HEK293 (cell line): ENCODE results near the gene APC2.

Experiments used
- GLIS2 ChIP-seq: fragments of 450-650 bp; formaldehyde crosslinking; IDR thresholded peaks from 2 replicates; pipeline ENCODE4 v1.5.1; 2016; ENCODE audit warnings: missing biosample characterization, missing genetic modification characterization
- KLF1 ChIP-seq: fragments of 450-650 bp; formaldehyde crosslinking; IDR thresholded peaks from 2 replicates; pipeline ENCODE4 v1.5.1; 2016; ENCODE audit warnings: missing biosample characterization, missing genetic modification characterization
- MZF1 ChIP-seq: fragments of 450-650 bp; formaldehyde crosslinking; IDR thresholded peaks from 2 replicates; pipeline ENCODE4 v1.5.1; 2017; ENCODE audit warnings: missing biosample characterization, missing genetic modification characterization, borderline replicate concordance
- TCF7L2 ChIP-seq: IDR thresholded peaks from 2 replicates; pipeline ENCODE4 v1.6.1; 2011; ENCODE audit warnings: low read depth, mild to moderate bottlenecking, inconsistent platforms, low read length, moderate library complexity, borderline replicate concordance
- ZBTB1 ChIP-seq: fragments of 450-650 bp; formaldehyde crosslinking; IDR thresholded peaks from 2 replicates; pipeline ENCODE4 v1.5.1; 2016; ENCODE audit warnings: missing biosample characterization, missing genetic modification characterization
- ZBTB8A ChIP-seq: fragments of 450-650 bp; formaldehyde crosslinking; IDR thresholded peaks from 2 replicates; pipeline ENCODE4 v1.5.1; 2016; ENCODE audit warnings: missing biosample characterization, missing genetic modification characterization
- ZFP3 ChIP-seq: fragments of 450-650 bp; formaldehyde crosslinking; IDR thresholded peaks from 2 replicates; pipeline ENCODE4 v1.5.1; 2016; ENCODE audit warnings: low read depth, missing biosample characterization, missing genetic modification characterization
- ZFP69B ChIP-seq: fragments of 450-650 bp; formaldehyde crosslinking; IDR thresholded peaks from 2 replicates; pipeline ENCODE4 v1.5.1; 2016; ENCODE audit warnings: missing biosample characterization, missing genetic modification characterization
- ZNF175 ChIP-seq: fragments of 450-650 bp; formaldehyde crosslinking; IDR thresholded peaks from 2 replicates; pipeline ENCODE4 v1.5.1; 2016; ENCODE audit warnings: missing biosample characterization, missing genetic modification characterization
- ZNF184 ChIP-seq: fragments of 450-650 bp; IDR thresholded peaks from 2 replicates; pipeline ENCODE4 v1.5.1; 2018; ENCODE audit warnings: missing biosample characterization, mild to moderate bottlenecking, missing genetic modification characterization
- ZNF350 ChIP-seq: fragments of 450-650 bp; formaldehyde crosslinking; IDR thresholded peaks from 2 replicates; pipeline ENCODE4 v1.5.0; 2017; ENCODE audit warnings: missing biosample characterization, mild to moderate bottlenecking, missing genetic modification characterization
- ZNF416 ChIP-seq: fragments of 450-650 bp; formaldehyde crosslinking; IDR thresholded peaks from 2 replicates; pipeline ENCODE4 v1.5.1; 2016; ENCODE audit warnings: missing biosample characterization, missing genetic modification characterization
- ZNF433 ChIP-seq: fragments of 450-650 bp; formaldehyde crosslinking; IDR thresholded peaks from 2 replicates; pipeline ENCODE4 v1.5.1; 2016; ENCODE audit warnings: missing biosample characterization, missing genetic modification characterization, low read depth
- ZNF558 ChIP-seq: fragments of 450-650 bp; formaldehyde crosslinking; IDR thresholded peaks from 2 replicates; pipeline ENCODE4 v1.5.1; 2016; ENCODE audit warnings: missing biosample characterization, missing genetic modification characterization
- ZNF560 ChIP-seq: fragments of 450-650 bp; formaldehyde crosslinking; IDR thresholded peaks from 2 replicates; pipeline ENCODE4 v1.5.1; 2017; ENCODE audit warnings: missing biosample characterization, missing genetic modification characterization, borderline replicate concordance
- ZNF624 ChIP-seq: fragments of 450-650 bp; formaldehyde crosslinking; IDR thresholded peaks from 2 replicates; pipeline ENCODE4 v1.5.1; 2017; ENCODE audit warnings: missing biosample characterization, missing genetic modification characterization
- ZNF629 ChIP-seq: fragments of 450-650 bp; formaldehyde crosslinking; IDR thresholded peaks from 2 replicates; pipeline ENCODE4 v1.5.1; 2017; ENCODE audit warnings: missing biosample characterization, missing genetic modification characterization
- ZSCAN16 ChIP-seq: fragments of 450-650 bp; formaldehyde crosslinking; IDR thresholded peaks from 2 replicates; pipeline ENCODE4 v1.5.1; 2016; ENCODE audit warnings: missing biosample characterization, missing genetic modification characterization
- ZSCAN23 ChIP-seq: fragments of 450-650 bp; formaldehyde crosslinking; IDR thresholded peaks from 2 replicates; pipeline ENCODE4 v1.5.1; 2016; ENCODE audit warnings: missing biosample characterization, missing genetic modification characterization
- TF ChIP-seq, protein P1 (sequence below): fragments of 450-650 bp; formaldehyde crosslinking; IDR thresholded peaks from 2 replicates; pipeline ENCODE4 v1.5.1; 2017; ENCODE audit warnings: missing biosample characterization, missing genetic modification characterization
- TF ChIP-seq, protein P2 (sequence below): fragments of 450-650 bp; formaldehyde crosslinking; IDR thresholded peaks from 2 replicates; pipeline ENCODE4 v1.5.1; 2016; ENCODE audit warnings: missing biosample characterization, missing genetic modification characterization
- TF ChIP-seq, protein P3 (sequence below): fragments of 450-650 bp; formaldehyde crosslinking; IDR thresholded peaks from 2 replicates; pipeline ENCODE4 v1.5.1; 2017; ENCODE audit warnings: missing biosample characterization, missing genetic modification characterization
- TF ChIP-seq, protein P4 (sequence below): fragments of 450-650 bp; formaldehyde crosslinking; IDR thresholded peaks from 2 replicates; pipeline ENCODE4 v1.5.1; 2016; ENCODE audit warnings: missing biosample characterization, missing genetic modification characterization
- TF ChIP-seq, protein P5 (sequence below): fragments of 450-650 bp; formaldehyde crosslinking; IDR thresholded peaks from 2 replicates; pipeline ENCODE4 v1.5.0; 2017; ENCODE audit warnings: missing biosample characterization, missing genetic modification characterization, borderline replicate concordance
- TF ChIP-seq, protein P6 (sequence below): fragments of 450-650 bp; formaldehyde crosslinking; IDR thresholded peaks from 2 replicates; pipeline ENCODE4 v1.5.1; 2017; ENCODE audit warnings: missing biosample characterization, missing genetic modification characterization
- TF ChIP-seq, protein P7 (sequence below): fragments of 450-650 bp; IDR thresholded peaks from 2 replicates; pipeline ENCODE4 v1.5.1; 2018; ENCODE audit warnings: missing biosample characterization, mild to moderate bottlenecking, missing genetic modification characterization
- TF ChIP-seq, protein P8 (sequence below): fragments of 450-650 bp; formaldehyde crosslinking; IDR thresholded peaks from 2 replicates; pipeline ENCODE4 v1.5.1; 2017; ENCODE audit warnings: missing biosample characterization, mild to moderate bottlenecking, missing genetic modification characterization, moderate library complexity

APC2 gene

DNA sequence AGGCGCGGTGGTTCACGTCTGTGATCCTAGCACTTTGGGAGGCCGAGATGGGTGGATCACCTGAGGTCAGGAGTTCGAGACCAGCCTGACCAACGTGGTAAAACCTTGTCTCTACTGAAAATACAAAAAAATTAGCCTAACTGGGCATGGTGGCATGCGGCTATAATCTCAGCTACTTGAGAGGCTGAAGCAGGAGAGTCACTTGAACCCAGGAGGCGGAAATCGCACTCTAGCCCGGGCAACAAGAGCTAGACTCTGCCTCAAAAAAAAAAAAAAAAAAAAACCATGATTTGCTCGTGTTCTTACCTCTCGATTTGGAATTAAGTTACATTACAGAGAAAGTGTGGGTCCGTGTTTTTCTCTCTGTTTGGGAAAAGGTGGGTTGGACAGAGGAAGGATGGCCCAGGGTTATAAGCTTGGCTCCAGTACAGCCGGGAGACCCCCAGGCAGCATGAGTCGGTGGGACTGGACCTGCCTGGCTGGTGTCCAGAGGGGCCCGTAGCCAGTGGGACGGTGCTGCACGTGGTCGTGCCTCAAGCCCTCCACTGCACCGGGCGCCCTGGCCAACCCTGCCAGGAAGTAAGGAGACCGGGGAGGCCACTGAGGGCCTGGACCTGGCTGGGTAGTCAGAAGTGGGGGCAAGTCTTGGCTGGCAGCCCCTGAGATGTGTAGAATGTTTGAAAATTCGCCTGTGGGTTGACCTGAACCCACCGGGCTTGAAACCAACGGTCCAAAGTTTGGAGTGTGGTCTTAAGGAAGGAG is 8.1 kb upstream of the APC2 start (continued):
- TF ChIP-seq, protein P1, sequence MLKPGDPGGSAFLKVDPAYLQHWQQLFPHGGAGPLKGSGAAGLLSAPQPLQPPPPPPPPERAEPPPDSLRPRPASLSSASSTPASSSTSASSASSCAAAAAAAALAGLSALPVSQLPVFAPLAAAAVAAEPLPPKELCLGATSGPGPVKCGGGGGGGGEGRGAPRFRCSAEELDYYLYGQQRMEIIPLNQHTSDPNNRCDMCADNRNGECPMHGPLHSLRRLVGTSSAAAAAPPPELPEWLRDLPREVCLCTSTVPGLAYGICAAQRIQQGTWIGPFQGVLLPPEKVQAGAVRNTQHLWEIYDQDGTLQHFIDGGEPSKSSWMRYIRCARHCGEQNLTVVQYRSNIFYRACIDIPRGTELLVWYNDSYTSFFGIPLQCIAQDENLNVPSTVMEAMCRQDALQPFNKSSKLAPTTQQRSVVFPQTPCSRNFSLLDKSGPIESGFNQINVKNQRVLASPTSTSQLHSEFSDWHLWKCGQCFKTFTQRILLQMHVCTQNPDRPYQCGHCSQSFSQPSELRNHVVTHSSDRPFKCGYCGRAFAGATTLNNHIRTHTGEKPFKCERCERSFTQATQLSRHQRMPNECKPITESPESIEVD (tag by site-specific recombination), result no peak
- TF ChIP-seq, protein P2, sequence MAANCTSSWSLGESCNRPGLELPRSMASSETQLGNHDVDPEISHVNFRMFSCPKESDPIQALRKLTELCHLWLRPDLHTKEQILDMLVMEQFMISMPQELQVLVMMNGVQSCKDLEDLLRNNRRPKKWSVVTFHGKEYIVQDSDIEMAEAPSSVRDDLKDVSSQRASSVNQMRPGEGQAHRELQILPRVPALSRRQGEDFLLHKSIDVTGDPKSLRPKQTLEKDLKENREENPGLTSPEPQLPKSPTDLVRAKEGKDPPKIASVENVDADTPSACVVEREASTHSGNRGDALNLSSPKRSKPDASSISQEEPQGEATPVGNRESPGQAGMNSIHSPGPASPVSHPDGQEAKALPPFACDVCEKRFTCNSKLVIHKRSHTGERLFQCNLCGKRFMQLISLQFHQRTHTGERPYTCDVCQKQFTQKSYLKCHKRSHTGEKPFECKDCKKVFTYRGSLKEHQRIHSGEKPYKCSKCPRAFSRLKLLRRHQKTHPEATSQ (tag by site-specific recombination), result no peak
- TF ChIP-seq, protein P3, sequence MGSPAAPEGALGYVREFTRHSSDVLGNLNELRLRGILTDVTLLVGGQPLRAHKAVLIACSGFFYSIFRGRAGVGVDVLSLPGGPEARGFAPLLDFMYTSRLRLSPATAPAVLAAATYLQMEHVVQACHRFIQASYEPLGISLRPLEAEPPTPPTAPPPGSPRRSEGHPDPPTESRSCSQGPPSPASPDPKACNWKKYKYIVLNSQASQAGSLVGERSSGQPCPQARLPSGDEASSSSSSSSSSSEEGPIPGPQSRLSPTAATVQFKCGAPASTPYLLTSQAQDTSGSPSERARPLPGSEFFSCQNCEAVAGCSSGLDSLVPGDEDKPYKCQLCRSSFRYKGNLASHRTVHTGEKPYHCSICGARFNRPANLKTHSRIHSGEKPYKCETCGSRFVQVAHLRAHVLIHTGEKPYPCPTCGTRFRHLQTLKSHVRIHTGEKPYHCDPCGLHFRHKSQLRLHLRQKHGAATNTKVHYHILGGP (tag by site-specific recombination), result no peak
- TF ChIP-seq ZBTB8A (tag by site-specific recombination), result no peak
- TF ChIP-seq GLIS2 (tag by site-specific recombination), result peak; percentile 43
- TF ChIP-seq KLF1 (tag by site-specific recombination), result no peak
- TF ChIP-seq TCF7L2, result no peak
- TF ChIP-seq, protein P4, sequence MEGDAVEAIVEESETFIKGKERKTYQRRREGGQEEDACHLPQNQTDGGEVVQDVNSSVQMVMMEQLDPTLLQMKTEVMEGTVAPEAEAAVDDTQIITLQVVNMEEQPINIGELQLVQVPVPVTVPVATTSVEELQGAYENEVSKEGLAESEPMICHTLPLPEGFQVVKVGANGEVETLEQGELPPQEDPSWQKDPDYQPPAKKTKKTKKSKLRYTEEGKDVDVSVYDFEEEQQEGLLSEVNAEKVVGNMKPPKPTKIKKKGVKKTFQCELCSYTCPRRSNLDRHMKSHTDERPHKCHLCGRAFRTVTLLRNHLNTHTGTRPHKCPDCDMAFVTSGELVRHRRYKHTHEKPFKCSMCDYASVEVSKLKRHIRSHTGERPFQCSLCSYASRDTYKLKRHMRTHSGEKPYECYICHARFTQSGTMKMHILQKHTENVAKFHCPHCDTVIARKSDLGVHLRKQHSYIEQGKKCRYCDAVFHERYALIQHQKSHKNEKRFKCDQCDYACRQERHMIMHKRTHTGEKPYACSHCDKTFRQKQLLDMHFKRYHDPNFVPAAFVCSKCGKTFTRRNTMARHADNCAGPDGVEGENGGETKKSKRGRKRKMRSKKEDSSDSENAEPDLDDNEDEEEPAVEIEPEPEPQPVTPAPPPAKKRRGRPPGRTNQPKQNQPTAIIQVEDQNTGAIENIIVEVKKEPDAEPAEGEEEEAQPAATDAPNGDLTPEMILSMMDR (tag by site-specific recombination), result no peak
- no peak for TF ChIP-seq ZBTB1 (tag by site-specific recombination)
- no peak for TF ChIP-seq ZNF560 (tag by site-specific recombination)
- TF ChIP-seq, protein P5, sequence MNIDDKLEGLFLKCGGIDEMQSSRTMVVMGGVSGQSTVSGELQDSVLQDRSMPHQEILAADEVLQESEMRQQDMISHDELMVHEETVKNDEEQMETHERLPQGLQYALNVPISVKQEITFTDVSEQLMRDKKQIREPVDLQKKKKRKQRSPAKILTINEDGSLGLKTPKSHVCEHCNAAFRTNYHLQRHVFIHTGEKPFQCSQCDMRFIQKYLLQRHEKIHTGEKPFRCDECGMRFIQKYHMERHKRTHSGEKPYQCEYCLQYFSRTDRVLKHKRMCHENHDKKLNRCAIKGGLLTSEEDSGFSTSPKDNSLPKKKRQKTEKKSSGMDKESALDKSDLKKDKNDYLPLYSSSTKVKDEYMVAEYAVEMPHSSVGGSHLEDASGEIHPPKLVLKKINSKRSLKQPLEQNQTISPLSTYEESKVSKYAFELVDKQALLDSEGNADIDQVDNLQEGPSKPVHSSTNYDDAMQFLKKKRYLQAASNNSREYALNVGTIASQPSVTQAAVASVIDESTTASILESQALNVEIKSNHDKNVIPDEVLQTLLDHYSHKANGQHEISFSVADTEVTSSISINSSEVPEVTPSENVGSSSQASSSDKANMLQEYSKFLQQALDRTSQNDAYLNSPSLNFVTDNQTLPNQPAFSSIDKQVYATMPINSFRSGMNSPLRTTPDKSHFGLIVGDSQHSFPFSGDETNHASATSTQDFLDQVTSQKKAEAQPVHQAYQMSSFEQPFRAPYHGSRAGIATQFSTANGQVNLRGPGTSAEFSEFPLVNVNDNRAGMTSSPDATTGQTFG (tag by site-specific recombination), result no peak
- no peak for TF ChIP-seq ZNF184 (tag by site-specific recombination)
- 0 out of 2 replicates have a peak, but pooled peaks have one; percentile 28 for TF ChIP-seq ZFP69B (tag by site-specific recombination)
- no peak for TF ChIP-seq ZNF558 (tag by site-specific recombination)
- no peak; the same call in 1 of the 2 replicates for TF ChIP-seq ZNF629 (tag by site-specific recombination)
- no peak for TF ChIP-seq ZSCAN16 (tag by site-specific recombination)
- no peak for TF ChIP-seq ZNF433 (tag by site-specific recombination)
- TF ChIP-seq, protein P6, sequence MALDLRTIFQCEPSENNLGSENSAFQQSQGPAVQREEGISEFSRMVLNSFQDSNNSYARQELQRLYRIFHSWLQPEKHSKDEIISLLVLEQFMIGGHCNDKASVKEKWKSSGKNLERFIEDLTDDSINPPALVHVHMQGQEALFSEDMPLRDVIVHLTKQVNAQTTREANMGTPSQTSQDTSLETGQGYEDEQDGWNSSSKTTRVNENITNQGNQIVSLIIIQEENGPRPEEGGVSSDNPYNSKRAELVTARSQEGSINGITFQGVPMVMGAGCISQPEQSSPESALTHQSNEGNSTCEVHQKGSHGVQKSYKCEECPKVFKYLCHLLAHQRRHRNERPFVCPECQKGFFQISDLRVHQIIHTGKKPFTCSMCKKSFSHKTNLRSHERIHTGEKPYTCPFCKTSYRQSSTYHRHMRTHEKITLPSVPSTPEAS (tag by site-specific recombination), result no peak
- TF ChIP-seq, protein P7, sequence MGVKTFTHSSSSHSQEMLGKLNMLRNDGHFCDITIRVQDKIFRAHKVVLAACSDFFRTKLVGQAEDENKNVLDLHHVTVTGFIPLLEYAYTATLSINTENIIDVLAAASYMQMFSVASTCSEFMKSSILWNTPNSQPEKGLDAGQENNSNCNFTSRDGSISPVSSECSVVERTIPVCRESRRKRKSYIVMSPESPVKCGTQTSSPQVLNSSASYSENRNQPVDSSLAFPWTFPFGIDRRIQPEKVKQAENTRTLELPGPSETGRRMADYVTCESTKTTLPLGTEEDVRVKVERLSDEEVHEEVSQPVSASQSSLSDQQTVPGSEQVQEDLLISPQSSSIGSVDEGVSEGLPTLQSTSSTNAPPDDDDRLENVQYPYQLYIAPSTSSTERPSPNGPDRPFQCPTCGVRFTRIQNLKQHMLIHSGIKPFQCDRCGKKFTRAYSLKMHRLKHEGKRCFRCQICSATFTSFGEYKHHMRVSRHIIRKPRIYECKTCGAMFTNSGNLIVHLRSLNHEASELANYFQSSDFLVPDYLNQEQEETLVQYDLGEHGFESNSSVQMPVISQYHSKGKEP (tag by site-specific recombination), result no peak
- TF ChIP-seq ZNF416, result no peak
- TF ChIP-seq ZSCAN23 (tag by site-specific recombination), result no peak
- TF ChIP-seq, protein P8, sequence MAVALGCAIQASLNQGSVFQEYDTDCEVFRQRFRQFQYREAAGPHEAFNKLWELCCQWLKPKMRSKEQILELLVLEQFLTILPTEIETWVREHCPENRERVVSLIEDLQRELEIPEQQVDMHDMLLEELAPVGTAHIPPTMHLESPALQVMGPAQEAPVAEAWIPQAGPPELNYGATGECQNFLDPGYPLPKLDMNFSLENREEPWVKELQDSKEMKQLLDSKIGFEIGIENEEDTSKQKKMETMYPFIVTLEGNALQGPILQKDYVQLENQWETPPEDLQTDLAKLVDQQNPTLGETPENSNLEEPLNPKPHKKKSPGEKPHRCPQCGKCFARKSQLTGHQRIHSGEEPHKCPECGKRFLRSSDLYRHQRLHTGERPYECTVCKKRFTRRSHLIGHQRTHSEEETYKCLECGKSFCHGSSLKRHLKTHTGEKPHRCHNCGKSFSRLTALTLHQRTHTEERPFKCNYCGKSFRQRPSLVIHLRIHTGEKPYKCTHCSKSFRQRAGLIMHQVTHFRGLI (tag by site-specific recombination), result no peak
- TF ChIP-seq ZNF175 (tag by site-specific recombination), result no peak
- no peak for TF ChIP-seq ZNF350
- no peak for TF ChIP-seq MZF1
- TF ChIP-seq ZNF624 (tag by site-specific recombination), result no peak
- TF ChIP-seq ZFP3, result no peak
